GM12801 (cell line): Measurements from ENCODE around the gene CTCFL.

Source experiments
- TF ChIP-seq, protein P1 (sequence below): IDR thresholded peaks from one replicate; pipeline ENCODE4 v1.5.1; 2011; ENCODE audit warnings: control low read depth; ENCODE audit not compliant: insufficient read length; ENCODE audit errors: extremely low read depth

The CTCFL gene

DNA sequence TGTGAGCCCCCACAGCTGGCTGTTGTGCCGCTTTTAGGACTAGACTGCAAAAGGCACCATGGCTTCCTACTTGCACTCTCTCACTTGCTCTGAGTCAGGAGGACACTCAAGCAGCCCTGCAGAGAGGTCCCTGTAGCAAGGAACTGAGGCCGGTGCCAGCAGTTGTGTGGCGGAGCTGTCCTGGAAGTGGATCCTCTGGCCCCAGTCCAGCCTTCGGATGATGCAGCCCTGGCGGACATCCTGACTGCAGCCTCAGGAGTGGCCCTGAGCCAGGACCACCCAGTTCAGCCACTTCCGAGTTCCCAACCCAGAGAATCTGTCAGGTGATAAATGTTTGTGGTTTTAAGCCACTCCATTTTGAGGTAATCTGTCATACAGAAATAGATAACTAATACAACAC is 17.5 kb downstream of the CTCFL start:
- TF ChIP-seq, protein P1, sequence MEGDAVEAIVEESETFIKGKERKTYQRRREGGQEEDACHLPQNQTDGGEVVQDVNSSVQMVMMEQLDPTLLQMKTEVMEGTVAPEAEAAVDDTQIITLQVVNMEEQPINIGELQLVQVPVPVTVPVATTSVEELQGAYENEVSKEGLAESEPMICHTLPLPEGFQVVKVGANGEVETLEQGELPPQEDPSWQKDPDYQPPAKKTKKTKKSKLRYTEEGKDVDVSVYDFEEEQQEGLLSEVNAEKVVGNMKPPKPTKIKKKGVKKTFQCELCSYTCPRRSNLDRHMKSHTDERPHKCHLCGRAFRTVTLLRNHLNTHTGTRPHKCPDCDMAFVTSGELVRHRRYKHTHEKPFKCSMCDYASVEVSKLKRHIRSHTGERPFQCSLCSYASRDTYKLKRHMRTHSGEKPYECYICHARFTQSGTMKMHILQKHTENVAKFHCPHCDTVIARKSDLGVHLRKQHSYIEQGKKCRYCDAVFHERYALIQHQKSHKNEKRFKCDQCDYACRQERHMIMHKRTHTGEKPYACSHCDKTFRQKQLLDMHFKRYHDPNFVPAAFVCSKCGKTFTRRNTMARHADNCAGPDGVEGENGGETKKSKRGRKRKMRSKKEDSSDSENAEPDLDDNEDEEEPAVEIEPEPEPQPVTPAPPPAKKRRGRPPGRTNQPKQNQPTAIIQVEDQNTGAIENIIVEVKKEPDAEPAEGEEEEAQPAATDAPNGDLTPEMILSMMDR, result no peak

DNA sequence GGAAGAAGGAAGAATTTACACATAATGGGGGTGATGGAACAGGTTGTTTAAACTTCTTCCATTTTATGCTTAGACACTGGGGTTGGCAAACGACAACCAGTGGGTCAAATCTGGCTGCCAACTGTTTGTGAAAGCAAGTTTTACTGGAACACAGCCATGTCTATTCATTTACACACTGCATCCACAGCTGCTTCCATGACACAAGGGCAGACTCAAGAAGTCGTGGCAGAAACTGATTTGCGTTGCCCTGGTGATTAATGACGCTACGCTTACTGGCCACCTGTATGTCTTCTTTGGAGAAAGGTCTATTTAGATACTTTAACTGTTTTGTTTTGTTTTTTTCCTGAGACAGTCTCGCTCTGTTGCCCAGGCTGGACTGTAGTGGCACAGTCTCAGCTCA is 19.0 kb downstream of the CTCFL start:
- TF ChIP-seq, protein P1, result no peak

DNA sequence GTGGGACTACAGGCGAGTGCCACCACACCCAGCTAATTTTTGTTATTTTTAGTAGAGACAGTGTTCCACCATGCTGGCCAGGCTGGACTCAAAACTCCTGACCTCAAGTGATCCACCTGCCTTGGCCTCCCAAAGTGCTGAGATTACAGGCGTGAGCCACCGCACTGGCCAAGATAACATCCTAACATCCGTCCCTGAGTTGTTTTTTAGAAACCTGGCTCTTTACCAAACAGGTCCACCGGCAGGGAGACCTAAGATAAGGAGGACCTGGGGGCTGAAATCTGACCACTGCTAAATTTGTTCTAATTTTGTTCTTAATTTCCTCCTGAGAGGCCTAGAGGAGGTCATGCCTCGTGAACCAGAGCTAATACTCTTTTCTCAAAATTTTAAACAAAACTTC is 20.5 kb downstream of the CTCFL start:
- TF ChIP-seq, protein P1, result no peak

DNA sequence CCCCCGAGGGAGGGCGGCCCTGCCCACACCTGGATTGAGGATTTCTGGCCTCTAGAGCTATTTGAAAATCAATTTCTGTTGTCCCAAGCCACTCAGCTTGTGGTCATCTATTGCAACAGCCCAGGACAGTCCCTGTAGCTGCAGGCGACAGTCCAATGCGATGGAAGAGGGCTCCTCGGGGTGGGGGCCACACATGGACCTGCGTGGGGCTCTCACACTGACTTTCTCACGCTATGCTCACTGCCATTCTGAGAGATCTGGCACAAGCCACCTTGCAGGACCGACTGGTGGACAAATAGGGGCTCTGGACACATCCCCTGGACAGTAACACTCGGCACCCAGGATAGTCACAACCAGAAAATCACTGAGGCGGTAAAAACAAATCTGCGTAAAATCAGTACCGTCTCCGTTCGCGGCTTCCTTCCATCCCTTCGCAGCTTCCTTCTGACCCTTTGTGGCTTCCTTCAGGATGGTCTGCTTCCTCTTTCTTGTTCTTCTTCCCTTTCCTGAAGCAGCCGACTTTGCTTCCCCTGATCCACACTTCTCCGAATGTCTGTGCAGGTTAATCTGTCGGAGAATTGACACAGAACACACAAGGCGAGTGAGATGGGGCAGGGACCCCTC is 21.8 kb downstream of the CTCFL start:
- TF ChIP-seq, protein P1, result no peak

DNA sequence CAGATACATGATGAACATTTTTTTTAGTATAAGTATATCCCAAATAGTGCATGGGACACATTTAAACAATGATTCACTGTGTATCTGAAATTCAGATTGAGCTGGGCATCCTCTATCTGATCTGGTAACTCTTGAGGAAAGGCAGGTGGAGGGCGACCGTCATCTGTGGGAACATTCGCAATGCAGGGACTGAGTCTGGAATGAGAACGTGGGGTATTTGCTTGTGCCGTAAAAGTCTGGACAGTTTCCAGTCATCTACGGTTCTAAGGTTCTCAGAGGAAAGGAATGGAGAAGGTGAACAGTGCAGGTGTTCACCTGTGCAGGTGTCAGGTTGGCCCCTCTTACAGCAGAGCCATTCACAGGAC is 22.6 kb downstream of the CTCFL start:
- TF ChIP-seq, protein P1, result no peak

DNA sequence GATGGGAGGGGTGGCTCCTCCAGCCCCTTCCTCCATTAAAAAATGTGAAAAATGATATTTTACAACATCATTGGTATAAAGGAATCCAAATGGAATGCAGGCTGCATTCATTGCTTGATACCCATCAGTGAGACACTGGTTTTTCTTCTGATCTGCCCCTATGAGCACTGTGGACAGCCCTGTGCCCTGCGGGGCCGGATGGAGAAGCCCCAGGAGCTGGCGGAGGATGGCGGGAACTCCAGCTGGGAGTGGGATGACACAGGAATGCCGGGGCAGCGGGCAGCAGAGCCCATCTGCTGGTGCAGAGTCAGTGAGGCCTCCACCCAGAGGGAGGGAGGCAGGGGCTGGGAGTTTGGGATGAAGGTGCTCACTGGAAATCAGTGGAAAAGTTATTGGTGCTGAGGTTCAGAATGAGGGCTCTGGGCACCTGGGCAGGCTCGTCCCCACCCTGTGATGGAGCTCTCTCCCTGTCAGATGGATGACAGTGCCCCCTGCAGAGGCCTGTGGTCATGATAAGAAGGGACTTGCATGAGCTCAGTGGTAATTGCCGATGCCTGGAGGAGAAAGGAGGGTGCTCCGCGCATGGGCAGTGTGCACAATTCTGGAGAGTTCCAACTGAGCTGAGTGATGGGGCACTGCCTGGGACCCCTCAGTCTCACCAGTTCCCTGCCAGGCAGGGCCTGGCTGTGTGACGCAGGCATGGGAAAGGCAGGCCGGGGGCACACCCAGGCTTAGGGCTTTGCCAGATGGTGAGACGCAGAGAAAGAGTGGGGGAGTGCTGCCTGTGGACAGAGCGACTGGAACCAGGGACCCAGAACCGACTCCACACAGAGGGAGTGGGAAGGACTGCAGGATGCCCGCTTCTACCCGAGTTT is 23.2 kb downstream of the CTCFL start:
- TF ChIP-seq, protein P1, result no peak

DNA sequence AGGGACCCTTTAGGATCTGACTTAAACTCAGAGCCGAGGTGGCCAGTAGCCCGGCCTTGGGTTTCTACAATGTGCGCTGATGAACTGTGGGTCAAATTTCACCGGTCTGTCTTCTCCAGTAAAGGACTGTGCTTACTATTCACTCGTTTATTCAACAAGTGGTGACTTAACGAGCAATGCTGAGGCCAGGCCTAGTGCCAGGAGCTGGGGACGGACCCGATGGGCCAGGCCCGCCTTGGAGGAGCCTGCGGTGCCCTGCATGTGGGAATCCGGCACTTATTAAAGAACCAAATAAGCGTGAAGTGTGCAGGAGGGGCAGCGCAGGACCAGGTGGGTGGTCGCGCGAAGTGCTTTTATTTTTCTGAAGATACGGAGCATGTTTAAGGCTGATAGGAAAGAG is 24.0 kb downstream of the CTCFL start:
- TF ChIP-seq, protein P1, result no peak
